ENCODE results near the gene HOXA9.

The HOXA9 gene

GRCh38 chr7:27151931-27152815 is 13.2 kb downstream of the HOXA9 start, which contains the start of gene HOXA3:
TSS of gene HOXA3 (minus strand) at chr7:27152583. CDS start at chr7:27110640, 41,943 bp downstream.
- DNase-seq = peak in 1 of 2 donors; percentile 26

- no peak for DNase-seq
These were observed 13.9 kb downstream of the HOXA9 start for GRCh38 chr7:27151341-27151930.

GRCh38 chr7:27150568-27151340 is 14.6 kb downstream of the HOXA9 start:
- DNase-seq = peak in 1 of 2 donors; percentile 25

GRCh38 chr7:27149842-27150567 is 15.3 kb downstream of the HOXA9 start:
- no peak for DNase-seq

- no peak for DNase-seq
These were observed 16.3 kb downstream of the HOXA9 start for GRCh38 chr7:27148756-27149641.

GRCh38 chr7:27148031-27148755 is 17.1 kb downstream of the HOXA9 start:
- no peak for DNase-seq

- DNase-seq = no peak
These were observed 17.9 kb downstream of the HOXA9 start, which contains the start of gene HOXA6 for GRCh38 chr7:27147199-27148030. TSS of gene HOXA6 (minus strand) at chr7:27147774. CDS start at chr7:27147749, 25 bp downstream.

GRCh38 chr7:27146491-27147198 is 18.7 kb downstream of the HOXA9 start:
- DNase-seq = no peak

GRCh38 chr7:27145914-27146412 is 19.4 kb downstream of the HOXA9 start:
- no peak for DNase-seq

GRCh38 chr7:27145165-27145913 is 20.0 kb downstream of the HOXA9 start:
- DNase-seq = no peak

GRCh38 chr7:27144781-27145164 is 20.6 kb downstream of the HOXA9 start:
- DNase-seq = no peak

- DNase-seq = no peak
These were observed 21.2 kb downstream of the HOXA9 start for GRCh38 chr7:27143950-27144780.

GRCh38 chr7:27143023-27143949 is 22.1 kb downstream of the HOXA9 start, which contains the start of gene HOXA5:
TSS of gene HOXA5 (minus strand) at chr7:27143681. CDS start at chr7:27143607, 74 bp downstream.
- DNase-seq = peak in 1 of 2 donors; percentile 77

GRCh38 chr7:27142580-27143022 is 22.7 kb downstream of the HOXA9 start:
- no peak for DNase-seq

GRCh38 chr7:27141923-27142579 is 23.3 kb downstream of the HOXA9 start:
- no peak for DNase-seq
